ENCODE results near the gene LRP6. TPM values are rescaled to one million over a fixed set of nuclear protein-coding genes. Genes with fewer than 3 reads are reported as not detected.

The LRP6 gene
- total and polyA plus RNA-seq, 11 donors = 3.7 to 29.6 (median 16.9) TPM

DNA sequence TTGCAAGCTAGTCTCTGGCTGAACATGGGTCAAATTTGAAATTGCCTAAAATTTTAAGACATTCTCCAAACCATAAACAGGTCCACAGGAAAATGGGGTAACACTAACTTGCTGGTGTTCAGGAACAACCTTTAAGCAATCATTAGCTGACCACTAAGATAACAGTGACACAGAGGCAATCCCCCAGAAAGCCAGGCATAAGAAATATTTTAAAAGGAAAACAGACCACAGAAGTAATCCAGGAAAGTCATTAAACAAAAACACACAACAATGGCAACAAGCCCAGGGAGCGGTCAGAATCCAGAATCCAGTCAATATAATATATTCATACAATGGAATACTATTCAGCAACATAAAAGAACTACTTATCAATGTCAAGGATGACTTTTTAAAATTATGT, 59.1 kb downstream of the LRP6 start:
- no peak for ATAC-seq
- no peak overlapping the region for H3K27ac ChIP-seq
- no peak for TF ChIP-seq POLR2A (IDR thresholded peaks at IDR 0.05)
- TF ChIP-seq, protein P1, sequence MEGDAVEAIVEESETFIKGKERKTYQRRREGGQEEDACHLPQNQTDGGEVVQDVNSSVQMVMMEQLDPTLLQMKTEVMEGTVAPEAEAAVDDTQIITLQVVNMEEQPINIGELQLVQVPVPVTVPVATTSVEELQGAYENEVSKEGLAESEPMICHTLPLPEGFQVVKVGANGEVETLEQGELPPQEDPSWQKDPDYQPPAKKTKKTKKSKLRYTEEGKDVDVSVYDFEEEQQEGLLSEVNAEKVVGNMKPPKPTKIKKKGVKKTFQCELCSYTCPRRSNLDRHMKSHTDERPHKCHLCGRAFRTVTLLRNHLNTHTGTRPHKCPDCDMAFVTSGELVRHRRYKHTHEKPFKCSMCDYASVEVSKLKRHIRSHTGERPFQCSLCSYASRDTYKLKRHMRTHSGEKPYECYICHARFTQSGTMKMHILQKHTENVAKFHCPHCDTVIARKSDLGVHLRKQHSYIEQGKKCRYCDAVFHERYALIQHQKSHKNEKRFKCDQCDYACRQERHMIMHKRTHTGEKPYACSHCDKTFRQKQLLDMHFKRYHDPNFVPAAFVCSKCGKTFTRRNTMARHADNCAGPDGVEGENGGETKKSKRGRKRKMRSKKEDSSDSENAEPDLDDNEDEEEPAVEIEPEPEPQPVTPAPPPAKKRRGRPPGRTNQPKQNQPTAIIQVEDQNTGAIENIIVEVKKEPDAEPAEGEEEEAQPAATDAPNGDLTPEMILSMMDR (IDR thresholded peaks at IDR 0.05) = no peak
- no peaks in the 10 kb centered on the region for H3K9me3 ChIP-seq
- H3K27me3 ChIP-seq = no peaks in the 10 kb centered on the region
- peaks cover 0 to 7% (median 0%) of the 10 kb centered on the region in 12 donors for H3K4me1 ChIP-seq
- DNase-seq = no peak
- H3K4me3 ChIP-seq = no peak overlapping the region
- H3K36me3 ChIP-seq = peaks cover 0 to 3% (median 0%) of the 10 kb centered on the region in 9 donors
- WGBS, 4 donors = 87 to 100% (median 98%) methylated on average over 1 of the region's 1 CpG
- intact Hi-C loops (cut with DNase I) = loop anchor here in 2 of 10 donors (2.0 to 10.0 kb wide), 2 partner anchors 41 to 57 kb away; partner anchors contain the start of gene LRP6 (in 1 of the 2)

DNA sequence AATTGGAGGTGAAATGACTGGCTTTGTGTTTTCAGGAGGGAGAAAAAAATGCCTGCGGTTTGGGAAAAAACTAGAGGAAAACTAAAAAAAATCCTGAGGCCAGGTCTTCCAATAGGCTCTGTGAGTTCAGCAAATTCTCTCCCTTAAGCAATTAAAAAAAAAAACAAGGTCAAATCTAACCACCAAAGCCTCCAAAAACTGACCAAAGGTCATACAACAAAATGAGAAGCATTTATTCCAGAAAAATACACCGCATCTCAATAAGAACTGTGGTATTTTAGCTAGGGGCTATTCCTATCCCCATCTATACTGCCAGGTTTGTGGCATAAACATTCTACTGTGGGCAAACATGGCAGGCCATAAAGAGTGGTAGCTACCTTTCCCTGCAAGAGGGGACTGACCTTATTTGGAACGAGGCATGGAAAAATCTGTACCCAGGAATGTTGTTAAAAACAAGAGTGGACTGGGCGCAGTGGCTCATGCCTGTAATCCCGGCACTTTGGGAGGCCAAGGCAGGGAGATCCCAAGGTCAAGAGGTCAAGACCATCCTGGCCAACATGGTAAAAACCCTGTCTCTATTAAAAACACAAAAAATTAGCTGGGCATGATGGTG, 60.0 kb downstream of the LRP6 start:
- TF ChIP-seq, protein P1 (IDR thresholded peaks at IDR 0.05) = no peak
- TF ChIP-seq POLR2A (IDR thresholded peaks at IDR 0.05) = no peak
- DNase-seq (no peak), ATAC-seq (no peak)
- whole genome bisulfite sequencing, 4 donors = 83 to 91% (median 89%) methylated on average over 5 of the region's 5 CpGs
- Histone ChIP-seq H3K36me3 (peaks cover 0 to 11% (median 0%) of the 10 kb centered on the region in 9 donors), H3K4me1 (peaks cover 0 to 4% (median 0%) of the 10 kb centered on the region in 12 donors), H3K4me3 (no peak overlapping the region), H3K9me3 (no peaks in the 10 kb centered on the region), H3K27me3 (no peaks in the 10 kb centered on the region), H3K27ac (no peak overlapping the region)
- intact Hi-C loops (cut with DNase I) = loop anchor here in 1 of 10 donors (10.0 kb wide), 1 partner anchor 58 kb away; the partner anchor contains the start of gene LRP6

DNA sequence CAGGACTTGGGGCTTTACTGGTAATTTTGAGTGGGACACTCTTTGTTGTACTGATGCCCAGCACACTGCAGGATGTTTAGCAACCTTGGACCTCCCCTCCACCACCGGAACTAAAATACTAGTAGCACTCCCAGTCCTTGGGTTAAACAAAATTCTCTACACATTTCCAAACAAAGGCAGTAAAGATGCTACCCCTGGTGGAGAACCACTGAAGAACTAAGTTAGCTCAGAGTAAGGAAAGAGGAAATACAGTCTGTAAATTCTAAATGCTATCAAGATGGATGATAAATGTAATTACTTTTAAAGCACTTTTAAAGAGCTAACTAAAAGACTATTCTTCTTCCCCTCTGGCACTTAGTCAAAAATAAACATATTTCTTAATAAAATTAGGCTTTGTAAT, 64.1 kb downstream of the LRP6 start:
- WGBS, 4 donors = 71 to 83% (median 77%) methylated on average over 1 of the region's 1 CpG
- Histone ChIP-seq H3K4me1 (peaks cover 0 to 8% (median 0%) of the 10 kb centered on the region in 12 donors), H3K27ac (no peak overlapping the region), H3K36me3 (peaks cover 0 to 14% (median 0%) of the 10 kb centered on the region in 9 donors), H3K9me3 (peaks cover 0 to 13% (median 0%) of the 10 kb centered on the region in 12 donors), H3K27me3 (no peaks in the 10 kb centered on the region), H3K4me3 (no peak overlapping the region)
- intact Hi-C loops (cut with DNase I) = loop anchor here in 2 of 10 donors (5.0 to 10.0 kb wide), 2 partner anchors 62 to 65 kb away; partner anchors contain the start of gene LRP6 (in 2 of the 2)
- TF ChIP-seq, protein P1 (IDR thresholded peaks at IDR 0.05) = no peak
- TF ChIP-seq POLR2A (IDR thresholded peaks at IDR 0.05) = no peak
- ATAC-seq (no peak), DNase-seq (no peak)

DNA sequence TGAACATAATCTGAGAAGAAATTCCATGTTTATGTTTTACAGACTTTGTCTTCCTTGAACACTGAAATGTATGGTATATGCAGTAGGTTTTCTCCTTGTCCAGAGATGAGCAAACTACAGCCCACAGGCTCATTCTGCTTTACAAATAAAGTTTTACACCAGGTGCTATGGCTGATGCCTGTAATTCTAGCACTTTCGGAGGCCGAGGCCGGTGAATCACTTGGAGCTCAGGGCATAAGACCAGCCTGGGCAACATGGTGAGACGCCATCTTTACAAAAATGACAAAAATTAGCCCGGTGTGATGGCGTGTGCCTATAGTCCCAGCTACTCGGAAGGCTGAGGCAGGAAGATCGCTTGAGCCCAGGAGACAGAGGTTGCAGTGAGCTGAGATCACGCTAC, 64.7 kb downstream of the LRP6 start:
- Histone ChIP-seq H3K9me3 (peaks cover 0 to 17% (median 0%) of the 10 kb centered on the region in 12 donors), H3K27me3 (no peaks in the 10 kb centered on the region), H3K36me3 (peaks cover 0 to 14% (median 2%) of the 10 kb centered on the region in 9 donors), H3K4me1 (peaks cover 0 to 8% (median 0%) of the 10 kb centered on the region in 12 donors), H3K27ac (no peak overlapping the region), H3K4me3 (no peak overlapping the region)
- DNase-seq (no peak), ATAC-seq (peak in 2 of 4 donors; percentile 10)
- intact Hi-C loops (cut with DNase I) = loop anchor here in 2 of 10 donors (5.0 to 10.0 kb wide), 2 partner anchors 63 to 65 kb away; partner anchors contain the start of gene LRP6 (in 2 of the 2)
- 88 to 95% (median 91%) methylated on average over 9 of the region's 9 CpGs for WGBS, 4 donors
- no peak for TF ChIP-seq POLR2A (IDR thresholded peaks at IDR 0.05)
- TF ChIP-seq, protein P1 (IDR thresholded peaks at IDR 0.05) = no peak
